ENCODE results near the gene GNB1L. TPM values are rescaled to one million over a fixed set of nuclear protein-coding genes. Genes with fewer than 3 reads are reported as not detected.
"Not testable (repeated sequence)": the region's sequence is repeated elsewhere in the genome, so short reads cannot be mapped to it uniquely, and the experiment has no call there.

The GNB1L gene
- total RNA-seq, 1 donor: 4.0 TPM

DNA sequence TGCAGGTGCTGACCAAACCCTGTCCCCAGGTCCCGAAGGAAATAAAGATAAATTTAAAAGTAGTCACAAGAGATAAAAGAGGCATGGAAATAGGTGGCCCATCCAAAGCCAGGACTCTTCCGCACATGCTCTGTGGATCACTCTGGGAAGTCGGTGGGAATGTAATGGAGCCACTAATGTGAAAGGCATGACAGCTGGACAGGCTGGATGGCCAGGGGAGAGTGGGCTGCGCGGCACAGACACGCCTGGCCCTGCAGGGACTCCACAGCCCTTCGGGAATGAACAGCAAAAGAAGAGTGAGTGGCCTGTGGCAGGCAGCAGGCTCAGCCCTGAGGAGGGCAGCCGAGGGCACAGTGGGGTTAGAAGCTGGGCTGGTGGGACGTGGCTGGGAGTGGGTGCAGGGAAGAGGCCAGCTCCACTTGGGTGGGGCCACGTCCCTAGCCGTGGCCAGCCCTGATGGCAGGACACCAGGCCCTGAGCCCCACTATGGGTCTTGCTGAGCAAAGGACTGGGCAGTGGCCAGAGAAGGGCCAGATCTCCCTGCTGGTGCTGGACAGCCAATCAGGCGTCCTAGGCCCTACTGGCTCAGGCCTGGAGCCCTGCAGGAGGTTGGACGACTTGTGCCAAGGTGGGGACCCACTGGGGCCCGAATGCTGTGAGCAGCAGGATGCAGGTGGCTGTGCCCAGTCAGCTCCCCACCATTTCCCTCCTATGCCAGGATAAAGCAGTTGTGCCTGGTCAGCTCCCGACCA is 31.3 kb upstream of the GNB1L start:
- H3K4me1 ChIP-seq (ENCODE audit: insufficient read depth, low read length): peaks cover 24% of the 10 kb centered on the region
- no peaks in the 10 kb centered on the region for H4K20me1 ChIP-seq (ENCODE audit: insufficient read depth, low read length)
- TF ChIP-seq, protein P1, sequence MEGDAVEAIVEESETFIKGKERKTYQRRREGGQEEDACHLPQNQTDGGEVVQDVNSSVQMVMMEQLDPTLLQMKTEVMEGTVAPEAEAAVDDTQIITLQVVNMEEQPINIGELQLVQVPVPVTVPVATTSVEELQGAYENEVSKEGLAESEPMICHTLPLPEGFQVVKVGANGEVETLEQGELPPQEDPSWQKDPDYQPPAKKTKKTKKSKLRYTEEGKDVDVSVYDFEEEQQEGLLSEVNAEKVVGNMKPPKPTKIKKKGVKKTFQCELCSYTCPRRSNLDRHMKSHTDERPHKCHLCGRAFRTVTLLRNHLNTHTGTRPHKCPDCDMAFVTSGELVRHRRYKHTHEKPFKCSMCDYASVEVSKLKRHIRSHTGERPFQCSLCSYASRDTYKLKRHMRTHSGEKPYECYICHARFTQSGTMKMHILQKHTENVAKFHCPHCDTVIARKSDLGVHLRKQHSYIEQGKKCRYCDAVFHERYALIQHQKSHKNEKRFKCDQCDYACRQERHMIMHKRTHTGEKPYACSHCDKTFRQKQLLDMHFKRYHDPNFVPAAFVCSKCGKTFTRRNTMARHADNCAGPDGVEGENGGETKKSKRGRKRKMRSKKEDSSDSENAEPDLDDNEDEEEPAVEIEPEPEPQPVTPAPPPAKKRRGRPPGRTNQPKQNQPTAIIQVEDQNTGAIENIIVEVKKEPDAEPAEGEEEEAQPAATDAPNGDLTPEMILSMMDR (IDR thresholded peaks at IDR 0.05; ENCODE audit: extremely low read depth, low read depth, low read length): no peak
- no peak overlapping the region for H3K27ac ChIP-seq (ENCODE audit: low read depth, low read length)
- H3K9me3 ChIP-seq (ENCODE audit: low read depth, low read length): no peaks in the 10 kb centered on the region
- no peaks in the 10 kb centered on the region for H3K79me2 ChIP-seq (ENCODE audit: insufficient read depth, low read length)
- H3K4me2 ChIP-seq (ENCODE audit: insufficient read depth, low read length): no peak overlapping the region
- H3K4me3 ChIP-seq (ENCODE audit: insufficient read depth, low read length): no peak overlapping the region
- no peaks in the 10 kb centered on the region for H3K36me3 ChIP-seq (ENCODE audit: insufficient read depth, low read length)
- no peaks in the 10 kb centered on the region for H3K27me3 ChIP-seq (ENCODE audit: insufficient read depth, low read length)
- H2AFZ ChIP-seq (ENCODE audit: low read length): no peak overlapping the region
- peak; percentile 73 for DNase-seq (ENCODE audit: insufficient read length, low spot score, missing footprints)

DNA sequence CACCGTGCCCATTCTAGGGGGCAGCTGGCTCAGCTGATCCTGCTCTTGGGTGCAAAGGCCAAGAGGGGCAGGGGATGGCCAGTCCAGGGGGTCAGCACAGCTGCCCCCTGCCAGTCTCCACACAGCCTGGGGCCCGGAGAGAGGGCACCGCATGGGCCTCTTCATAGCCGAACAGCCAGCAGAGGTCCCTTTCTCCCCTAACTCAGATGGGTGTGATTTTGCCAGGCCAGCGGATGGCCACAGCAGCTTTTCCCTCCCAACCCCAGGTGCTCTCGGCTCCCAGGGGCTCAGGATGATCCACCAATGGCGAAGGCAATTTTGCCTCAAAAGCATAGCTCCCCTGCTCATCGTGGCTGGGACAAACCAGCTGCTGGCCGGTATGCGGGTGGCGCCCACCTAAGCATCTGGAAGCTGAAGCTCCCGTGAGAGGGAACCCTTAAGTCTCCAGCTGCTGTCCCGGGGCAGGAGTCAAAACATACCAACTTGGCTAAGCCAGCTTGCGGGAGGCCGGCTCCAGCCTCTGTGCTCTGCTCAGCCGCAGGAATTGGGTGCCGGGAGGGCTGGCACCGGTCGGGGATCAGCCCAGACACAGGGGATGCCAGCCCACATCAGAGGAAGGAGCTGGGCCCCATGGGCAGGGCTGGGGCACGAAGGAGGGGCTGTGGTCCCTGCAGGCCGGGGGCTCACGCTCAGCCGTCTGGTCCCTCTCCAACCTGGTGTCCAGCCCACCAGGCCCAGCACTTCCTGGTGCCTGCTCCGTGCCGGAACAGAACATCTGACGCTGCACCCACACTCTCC is 30.5 kb upstream of the GNB1L start:
- Histone ChIP-seq H3K27ac (ENCODE audit: low read depth, low read length) (no peak overlapping the region), H2AFZ (ENCODE audit: low read length) (no peak overlapping the region), H3K79me2 (ENCODE audit: insufficient read depth, low read length) (peaks cover 6% of the 10 kb centered on the region), H4K20me1 (ENCODE audit: insufficient read depth, low read length) (no peaks in the 10 kb centered on the region), H3K36me3 (ENCODE audit: insufficient read depth, low read length) (peaks cover 4% of the 10 kb centered on the region), H3K4me1 (ENCODE audit: insufficient read depth, low read length) (peaks cover 31% of the 10 kb centered on the region), H3K9me3 (ENCODE audit: low read depth, low read length) (no peaks in the 10 kb centered on the region), H3K4me2 (ENCODE audit: insufficient read depth, low read length) (no peak overlapping the region), H3K4me3 (ENCODE audit: insufficient read depth, low read length) (no peak overlapping the region), H3K27me3 (ENCODE audit: insufficient read depth, low read length) (no peaks in the 10 kb centered on the region)
- TF ChIP-seq, protein P1 (IDR thresholded peaks at IDR 0.05; ENCODE audit: extremely low read depth, low read depth, low read length): no peak
- DNase-seq (ENCODE audit: insufficient read length, low spot score, missing footprints): peak; percentile 53

DNA sequence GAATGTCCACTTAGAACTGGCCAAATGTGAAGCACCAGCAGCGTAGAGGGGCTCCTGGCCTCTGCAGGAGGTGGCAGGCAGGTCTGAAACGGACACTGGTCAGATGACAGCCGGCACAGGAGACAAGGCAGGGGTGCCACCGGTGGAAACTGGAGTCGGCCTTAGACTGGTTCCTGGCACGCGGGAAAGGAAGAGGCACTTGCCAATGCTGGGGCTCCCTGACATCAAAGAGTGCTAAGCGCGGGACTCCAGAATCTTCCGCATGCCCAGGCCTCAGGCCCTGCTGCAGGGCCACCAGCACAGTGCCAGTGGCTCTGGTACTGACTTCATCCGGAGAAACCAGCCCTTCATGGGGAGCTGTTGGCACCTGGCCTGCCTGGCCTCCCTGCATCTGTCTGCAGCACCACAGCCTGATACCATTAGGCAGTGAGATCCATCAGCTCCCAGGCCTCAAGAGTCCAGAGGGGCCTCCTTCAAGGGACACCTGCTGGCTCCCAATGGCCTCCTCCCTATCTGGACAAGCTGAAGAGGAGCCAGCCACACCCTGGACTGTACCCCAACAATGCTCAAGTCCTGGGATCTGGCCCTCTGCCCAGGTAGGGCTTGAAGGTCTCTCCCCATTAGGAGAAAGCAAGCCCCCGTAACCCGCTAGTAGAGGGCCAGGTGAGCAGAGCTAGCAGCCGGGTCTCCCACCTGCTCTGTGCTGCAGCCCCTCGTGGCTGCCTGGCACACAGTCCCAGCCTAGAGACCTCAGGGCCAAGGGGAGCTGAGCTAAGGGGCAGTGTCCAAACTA is 29.7 kb upstream of the GNB1L start:
- Histone ChIP-seq H3K27me3 (ENCODE audit: insufficient read depth, low read length) (no peaks in the 10 kb centered on the region), H3K27ac (ENCODE audit: low read depth, low read length) (no peak overlapping the region), H2AFZ (ENCODE audit: low read length) (no peak overlapping the region), H3K9me3 (ENCODE audit: low read depth, low read length) (no peaks in the 10 kb centered on the region), H4K20me1 (ENCODE audit: insufficient read depth, low read length) (no peaks in the 10 kb centered on the region), H3K4me3 (ENCODE audit: insufficient read depth, low read length) (no peak overlapping the region), H3K79me2 (ENCODE audit: insufficient read depth, low read length) (peaks cover 9% of the 10 kb centered on the region), H3K4me2 (ENCODE audit: insufficient read depth, low read length) (no peak overlapping the region), H3K4me1 (ENCODE audit: insufficient read depth, low read length) (peaks cover 38% of the 10 kb centered on the region), H3K36me3 (ENCODE audit: insufficient read depth, low read length) (peaks cover 5% of the 10 kb centered on the region)
- peak; percentile 75 for DNase-seq (ENCODE audit: insufficient read length, low spot score, missing footprints)
- TF ChIP-seq, protein P1 (IDR thresholded peaks at IDR 0.05; ENCODE audit: extremely low read depth, low read depth, low read length): no peak

DNA sequence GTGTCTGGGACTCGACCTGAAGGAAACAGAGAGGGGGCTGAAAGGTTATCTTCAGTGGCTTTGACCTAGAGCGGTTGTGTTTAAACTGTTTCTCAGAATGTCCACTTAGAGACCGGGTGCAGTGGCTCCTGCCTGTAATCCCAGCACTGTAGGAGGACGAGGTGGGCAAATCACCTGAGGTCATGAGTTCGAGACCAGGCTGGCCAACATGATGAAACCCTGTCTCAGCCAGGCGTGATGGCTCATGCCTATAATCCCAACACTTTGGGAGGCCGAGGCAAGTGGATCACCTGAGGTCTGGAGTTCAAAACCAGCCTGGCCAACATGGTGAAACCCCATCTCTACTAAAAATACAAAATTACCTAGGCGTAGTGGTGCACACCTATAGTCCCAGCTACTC is 28.8 kb upstream of the GNB1L start:
- not testable (repeated sequence) for H3K27ac ChIP-seq (ENCODE audit: low read depth, low read length); H3K27me3 ChIP-seq (ENCODE audit: insufficient read depth, low read length); H3K79me2 ChIP-seq (ENCODE audit: insufficient read depth, low read length); H3K4me2 ChIP-seq (ENCODE audit: insufficient read depth, low read length); H4K20me1 ChIP-seq (ENCODE audit: insufficient read depth, low read length); H3K36me3 ChIP-seq (ENCODE audit: insufficient read depth, low read length); H3K9me3 ChIP-seq (ENCODE audit: low read depth, low read length); H2AFZ ChIP-seq (ENCODE audit: low read length); H3K4me3 ChIP-seq (ENCODE audit: insufficient read depth, low read length)
- peaks cover 46% of the 10 kb centered on the region for H3K4me1 ChIP-seq (ENCODE audit: insufficient read depth, low read length)
- peak; percentile 30 for DNase-seq (ENCODE audit: insufficient read length, low spot score, missing footprints)
